ENCODE results near the gene DLEU7.
A peak's percentile ranks its signal among the peaks of the same experiment; 100 is the strongest.

Gene DLEU7

GRCh38 chr13:50843257-50844083, at the start of gene DLEU7:
Gene DLEU7, minus strand, starts transcription at chr13:50843692. Its CDS starts 46 bp downstream, at chr13:50843646.
- no peaks in the 10 kb centered on the region for H3K9me3 Mint-ChIP-seq
- H3K4me3 Mint-ChIP-seq = peak within 1 kb of the TSS; percentile 51
- H3K27ac Mint-ChIP-seq = no peak within 1 kb of the TSS
- peaks cover 10% of the 10 kb centered on the region for H3K27me3 Mint-ChIP-seq
- H3K36me3 Mint-ChIP-seq (ENCODE audit: low read depth) = no peaks in the 10 kb centered on the region
- H3K4me1 Mint-ChIP-seq (ENCODE audit: low read depth) = peaks cover 14% of the 10 kb centered on the region

DNA sequence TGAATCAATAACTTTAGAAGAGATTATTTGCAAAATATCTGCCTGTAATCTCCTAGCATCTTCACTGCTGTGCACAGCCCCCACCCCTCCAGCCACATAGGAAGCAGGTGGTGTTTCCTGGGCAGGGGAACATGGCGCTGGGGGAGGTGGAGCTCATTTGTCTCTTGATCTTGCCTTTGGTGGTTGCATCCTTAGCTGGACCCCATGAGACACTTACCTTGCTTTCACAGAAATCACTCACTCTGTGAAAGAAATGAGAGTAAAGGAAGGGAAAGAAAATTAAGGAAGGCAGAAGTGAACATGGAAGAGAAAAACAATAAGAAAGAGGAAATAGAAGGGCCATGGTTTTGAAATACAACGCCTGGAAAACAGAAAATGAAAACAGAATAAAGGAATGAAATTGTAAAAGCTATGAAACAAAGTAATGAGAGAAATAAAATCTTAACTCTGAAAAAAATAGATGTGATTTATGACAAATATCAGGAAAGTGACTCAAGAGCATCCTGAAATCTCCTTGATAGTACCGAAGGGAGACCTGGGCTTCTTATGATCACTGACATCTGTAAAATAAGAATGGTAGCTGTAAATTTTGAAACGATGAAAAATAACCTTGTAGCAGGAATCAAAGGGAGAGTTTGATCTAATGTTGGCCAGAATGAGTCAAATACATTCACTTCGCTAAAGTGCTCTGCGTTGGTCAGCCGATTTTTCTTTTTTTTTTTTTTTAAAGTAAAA, 48.9 kb upstream of the DLEU7 start:
- Mint-ChIP-seq H3K27me3 (no peaks in the 10 kb centered on the region), H3K4me1 (ENCODE audit: low read depth) (peaks cover 48% of the 10 kb centered on the region), H3K36me3 (ENCODE audit: low read depth) (no peaks in the 10 kb centered on the region), H3K27ac (peak overlapping the region; percentile 86), H3K4me3 (peak overlapping the region; percentile 61), H3K9me3 (peaks cover 4% of the 10 kb centered on the region)

GRCh38 chr13:50891206-50891605, 47.7 kb upstream of the DLEU7 start:
- Mint-ChIP-seq H3K27ac (peak overlapping the region; percentile 40), H3K36me3 (ENCODE audit: low read depth) (no peaks in the 10 kb centered on the region), H3K27me3 (no peaks in the 10 kb centered on the region), H3K9me3 (peaks cover 4% of the 10 kb centered on the region), H3K4me1 (ENCODE audit: low read depth) (peaks cover 53% of the 10 kb centered on the region), H3K4me3 (no peak overlapping the region)

- no peaks in the 10 kb centered on the region for H3K27me3 Mint-ChIP-seq
- peaks cover 47% of the 10 kb centered on the region for H3K4me1 Mint-ChIP-seq (ENCODE audit: low read depth)
- no peak overlapping the region for H3K4me3 Mint-ChIP-seq
- H3K36me3 Mint-ChIP-seq (ENCODE audit: low read depth) = no peaks in the 10 kb centered on the region
- H3K27ac Mint-ChIP-seq = no peak overlapping the region
- H3K9me3 Mint-ChIP-seq = no peaks in the 10 kb centered on the region
These were observed 45.8 kb upstream of the DLEU7 start for GRCh38 chr13:50889317-50889716.

GRCh38 chr13:50888362-50888761, 44.9 kb upstream of the DLEU7 start:
- H3K9me3 Mint-ChIP-seq = no peaks in the 10 kb centered on the region
- no peaks in the 10 kb centered on the region for H3K36me3 Mint-ChIP-seq (ENCODE audit: low read depth)
- no peaks in the 10 kb centered on the region for H3K27me3 Mint-ChIP-seq
- H3K4me3 Mint-ChIP-seq = no peak overlapping the region
- H3K27ac Mint-ChIP-seq = no peak overlapping the region
- peaks cover 37% of the 10 kb centered on the region for H3K4me1 Mint-ChIP-seq (ENCODE audit: low read depth)

GRCh38 chr13:50887151-50887550, 43.7 kb upstream of the DLEU7 start:
- peaks cover 25% of the 10 kb centered on the region for H3K4me1 Mint-ChIP-seq (ENCODE audit: low read depth)
- no peak overlapping the region for H3K4me3 Mint-ChIP-seq
- no peak overlapping the region for H3K27ac Mint-ChIP-seq
- no peaks in the 10 kb centered on the region for H3K27me3 Mint-ChIP-seq
- H3K9me3 Mint-ChIP-seq = no peaks in the 10 kb centered on the region
- no peaks in the 10 kb centered on the region for H3K36me3 Mint-ChIP-seq (ENCODE audit: low read depth)

DNA sequence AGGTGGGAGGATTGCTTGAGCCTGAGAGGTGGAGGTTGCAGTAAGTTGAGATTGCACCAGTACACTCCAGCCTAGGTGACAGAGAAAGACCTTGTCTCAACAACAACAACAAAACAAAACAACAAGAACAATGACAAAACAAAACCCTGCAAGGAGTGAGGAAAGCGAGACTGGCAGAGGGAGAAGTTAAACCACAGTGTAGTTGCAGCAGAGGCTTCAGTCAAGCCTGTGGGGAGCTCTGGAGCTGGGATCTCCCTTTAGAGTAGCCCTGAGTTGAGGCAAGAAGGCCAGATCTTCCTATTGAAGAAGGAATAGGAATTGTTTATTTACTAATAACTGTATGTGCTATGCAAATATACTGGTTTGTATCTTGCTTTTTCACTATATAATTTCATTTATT, 40.8 kb upstream of the DLEU7 start:
- peaks cover 5% of the 10 kb centered on the region for H3K4me1 Mint-ChIP-seq (ENCODE audit: low read depth)
- no peaks in the 10 kb centered on the region for H3K36me3 Mint-ChIP-seq (ENCODE audit: low read depth)
- H3K4me3 Mint-ChIP-seq = no peak overlapping the region
- no peak overlapping the region for H3K27ac Mint-ChIP-seq
- H3K27me3 Mint-ChIP-seq = no peaks in the 10 kb centered on the region
- no peaks in the 10 kb centered on the region for H3K9me3 Mint-ChIP-seq

- Mint-ChIP-seq H3K36me3 (ENCODE audit: low read depth) (no peaks in the 10 kb centered on the region), H3K27ac (no peak overlapping the region), H3K4me1 (ENCODE audit: low read depth) (peaks cover 5% of the 10 kb centered on the region), H3K4me3 (no peak overlapping the region), H3K9me3 (no peaks in the 10 kb centered on the region), H3K27me3 (no peaks in the 10 kb centered on the region)
These were observed 40.2 kb upstream of the DLEU7 start for GRCh38 chr13:50883728-50884127.

DNA sequence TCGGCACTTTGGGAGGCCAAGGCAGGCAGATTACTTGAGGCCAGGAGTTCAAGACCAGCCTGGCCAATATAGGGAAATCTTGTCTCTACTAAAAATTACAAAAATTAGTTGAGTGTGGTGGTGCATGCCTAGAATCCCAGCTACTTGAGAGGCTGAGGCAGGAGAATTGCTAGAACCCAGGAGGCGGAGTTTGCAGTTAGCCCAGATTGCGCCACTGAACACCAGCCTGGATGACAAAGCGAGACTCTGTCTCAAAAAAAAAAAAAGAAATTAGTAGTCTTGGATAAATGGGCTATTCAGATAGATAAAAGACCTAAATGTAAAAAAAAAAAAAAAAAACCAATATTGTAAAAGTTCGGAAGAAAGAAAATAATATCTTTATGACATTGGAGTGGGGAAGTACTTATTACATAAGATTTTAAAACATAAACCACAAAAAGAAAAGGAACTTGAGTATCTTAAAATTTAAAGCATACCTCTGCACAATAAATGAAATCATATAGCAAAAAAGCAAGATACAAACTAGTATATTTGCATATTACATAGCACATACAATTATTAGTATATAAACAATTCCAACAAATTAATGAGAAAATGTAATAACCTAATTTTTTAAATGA, 39.4 kb upstream of the DLEU7 start:
- H3K27me3 Mint-ChIP-seq = no peaks in the 10 kb centered on the region
- H3K4me1 Mint-ChIP-seq (ENCODE audit: low read depth) = peaks cover 5% of the 10 kb centered on the region
- H3K27ac Mint-ChIP-seq = no peak overlapping the region
- no peak overlapping the region for H3K4me3 Mint-ChIP-seq
- no peaks in the 10 kb centered on the region for H3K9me3 Mint-ChIP-seq
- H3K36me3 Mint-ChIP-seq (ENCODE audit: low read depth) = no peaks in the 10 kb centered on the region

GRCh38 chr13:50873991-50874390, 30.5 kb upstream of the DLEU7 start:
- no peaks in the 10 kb centered on the region for H3K4me1 Mint-ChIP-seq (ENCODE audit: low read depth)
- H3K27me3 Mint-ChIP-seq = no peaks in the 10 kb centered on the region
- no peak overlapping the region for H3K27ac Mint-ChIP-seq
- no peaks in the 10 kb centered on the region for H3K36me3 Mint-ChIP-seq (ENCODE audit: low read depth)
- no peak overlapping the region for H3K4me3 Mint-ChIP-seq
- no peaks in the 10 kb centered on the region for H3K9me3 Mint-ChIP-seq

DNA sequence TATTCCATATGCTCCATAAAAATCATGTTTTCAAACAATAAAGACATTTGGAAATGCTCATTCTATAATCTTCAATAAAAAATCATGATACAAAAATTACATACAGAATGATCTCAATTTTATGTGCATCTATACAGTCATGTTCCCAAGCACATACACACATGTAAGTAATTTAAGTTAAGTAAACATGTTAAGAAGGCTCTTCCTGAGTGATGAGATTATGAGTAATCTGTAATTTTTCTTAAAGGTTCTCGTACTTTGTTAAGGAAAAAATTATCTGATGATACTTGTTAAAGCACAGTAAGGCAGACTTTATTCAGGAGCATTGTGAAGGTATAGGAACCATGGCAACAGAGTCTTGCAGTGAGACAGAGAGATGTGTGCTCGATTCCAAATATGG, 30.0 kb upstream of the DLEU7 start:
- no peak overlapping the region for H3K4me3 Mint-ChIP-seq
- H3K4me1 Mint-ChIP-seq (ENCODE audit: low read depth) = no peaks in the 10 kb centered on the region
- no peaks in the 10 kb centered on the region for H3K36me3 Mint-ChIP-seq (ENCODE audit: low read depth)
- no peak overlapping the region for H3K27ac Mint-ChIP-seq
- H3K9me3 Mint-ChIP-seq = no peaks in the 10 kb centered on the region
- H3K27me3 Mint-ChIP-seq = no peaks in the 10 kb centered on the region

DNA sequence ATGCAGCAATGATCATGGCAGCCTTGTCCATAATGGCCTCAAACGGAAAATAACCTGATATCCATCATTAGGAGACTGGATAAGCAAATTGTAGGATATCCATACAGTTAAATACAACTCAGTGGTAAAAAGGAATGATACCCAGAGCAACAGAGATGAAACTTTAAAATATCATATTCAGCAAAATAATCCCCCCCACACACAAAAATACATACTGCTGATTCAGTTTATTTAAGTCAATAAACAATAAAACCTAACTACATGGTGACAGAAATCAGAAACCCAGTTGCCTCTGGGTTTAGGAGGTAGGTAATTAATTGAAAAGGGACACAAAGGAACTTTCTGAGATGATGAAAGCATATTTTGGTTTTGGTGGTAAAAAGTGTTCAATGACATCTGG, 27.9 kb upstream of the DLEU7 start:
- H3K36me3 Mint-ChIP-seq (ENCODE audit: low read depth) = no peaks in the 10 kb centered on the region

GRCh38 chr13:50867637-50867945, 24.1 kb upstream of the DLEU7 start:
- no peaks in the 10 kb centered on the region for H3K36me3 Mint-ChIP-seq (ENCODE audit: low read depth)
- no peak overlapping the region for H3K27ac Mint-ChIP-seq
- H3K9me3 Mint-ChIP-seq = peaks cover 4% of the 10 kb centered on the region
- H3K4me3 Mint-ChIP-seq = no peak overlapping the region
- peaks cover 3% of the 10 kb centered on the region for H3K27me3 Mint-ChIP-seq
- no peaks in the 10 kb centered on the region for H3K4me1 Mint-ChIP-seq (ENCODE audit: low read depth)

More for the DNA sequence above, 27.9 kb upstream of the DLEU7 start:
- Mint-ChIP-seq H3K9me3 (no peaks in the 10 kb centered on the region), H3K4me3 (no peak overlapping the region), H3K27me3 (peaks cover 3% of the 10 kb centered on the region), H3K27ac (no peak overlapping the region), H3K4me1 (ENCODE audit: low read depth) (no peaks in the 10 kb centered on the region)

DNA sequence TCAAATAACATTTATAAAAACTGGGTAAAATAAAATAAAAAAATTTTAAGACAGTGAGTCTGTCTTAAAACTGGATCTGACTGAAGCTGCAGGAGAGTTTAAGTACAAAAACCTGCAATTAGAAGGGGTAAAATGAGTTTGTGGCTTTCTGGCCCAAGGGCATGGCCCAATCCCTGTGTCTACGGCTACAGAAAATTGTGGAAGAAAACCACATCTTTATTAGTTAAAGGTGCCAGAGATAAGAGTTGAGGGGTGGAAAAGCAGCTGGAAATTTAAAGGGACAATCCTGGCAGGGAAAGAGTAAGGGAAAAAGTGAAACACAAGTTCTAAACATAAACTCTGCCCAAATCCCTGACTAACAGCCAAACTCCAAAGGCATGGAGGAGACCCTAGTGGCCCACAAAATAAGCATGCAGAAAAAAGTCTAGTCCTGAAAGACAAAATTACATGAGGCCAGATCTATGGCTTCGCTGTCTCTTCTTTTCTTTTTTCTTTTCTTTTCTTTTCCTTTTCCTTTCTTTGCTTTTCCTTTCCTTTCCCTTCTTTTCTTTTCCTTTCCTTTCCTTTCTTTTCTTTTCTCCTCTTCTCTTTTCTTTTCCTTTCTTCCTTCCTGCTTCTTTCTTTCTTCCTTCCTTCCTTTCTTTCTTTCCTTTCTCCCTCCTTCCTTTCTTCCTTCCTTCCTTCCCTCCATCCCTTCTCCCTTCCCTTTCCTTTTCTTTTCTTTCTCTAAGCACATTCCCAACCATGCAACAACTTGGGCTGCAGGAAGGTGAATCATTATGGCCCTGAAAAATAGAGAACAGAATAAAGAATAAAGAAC, 23.5 kb upstream of the DLEU7 start:
- no peaks in the 10 kb centered on the region for H3K4me1 Mint-ChIP-seq (ENCODE audit: low read depth)
- peaks cover 3% of the 10 kb centered on the region for H3K27me3 Mint-ChIP-seq
- H3K9me3 Mint-ChIP-seq = peaks cover 4% of the 10 kb centered on the region
- no peaks in the 10 kb centered on the region for H3K36me3 Mint-ChIP-seq (ENCODE audit: low read depth)
- no peak overlapping the region for H3K27ac Mint-ChIP-seq
- no peak overlapping the region for H3K4me3 Mint-ChIP-seq

DNA sequence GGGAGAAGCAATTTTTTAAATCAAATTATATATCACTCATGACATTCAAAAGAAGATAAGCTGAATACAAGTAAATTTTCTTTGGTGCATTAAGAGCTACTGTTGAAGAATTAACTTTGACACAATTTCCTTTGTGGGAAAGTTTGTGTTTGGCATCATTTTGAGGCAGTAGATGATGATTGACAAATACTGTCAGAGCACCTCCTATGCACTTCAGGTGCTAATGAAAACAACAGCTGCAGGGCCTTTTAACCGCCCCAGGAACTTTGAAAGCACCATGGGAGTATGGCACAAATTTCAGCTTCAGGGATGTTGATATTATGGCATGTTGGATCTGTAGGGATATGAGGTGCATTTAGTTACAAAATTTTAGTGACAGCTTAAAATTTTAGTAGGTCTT, 21.0 kb upstream of the DLEU7 start:
- H3K9me3 Mint-ChIP-seq = peaks cover 9% of the 10 kb centered on the region
- no peaks in the 10 kb centered on the region for H3K4me1 Mint-ChIP-seq (ENCODE audit: low read depth)
- H3K27ac Mint-ChIP-seq = no peak overlapping the region
- H3K27me3 Mint-ChIP-seq = peaks cover 3% of the 10 kb centered on the region
- H3K4me3 Mint-ChIP-seq = no peak overlapping the region
- no peaks in the 10 kb centered on the region for H3K36me3 Mint-ChIP-seq (ENCODE audit: low read depth)
